ENCODE results near the gene FBXO24. TPM values are rescaled to one million over a fixed set of nuclear protein-coding genes. Genes with fewer than 3 reads are reported as not detected.

FBXO24 gene
- total and polyA plus RNA-seq, 9 of the 15 experiments (the other 6 are each of a cell fraction or from before 2014, with no cell fraction given): 0.17 to 0.95 (median 0.50) TPM

GRCh38 chr7:100640517-100641440 lies 54.7 kb downstream of the FBXO24 start (continued):
- no peak for TF ChIP-seq ATF2 (CRISPR knock-in tag; IDR thresholded peaks at IDR 0.05)
- TF ChIP-seq GATAD2A (IDR thresholded peaks at IDR 0.05): no peak
- no peak for TF ChIP-seq CREBBP (IDR thresholded peaks at IDR 0.05; ENCODE audit: low read depth, low read length)
- no peak for TF ChIP-seq NFIX (CRISPR knock-in tag; IDR thresholded peaks at IDR 0.05; ENCODE audit: low read depth)
- TF ChIP-seq MCM7 (IDR thresholded peaks at IDR 0.05): no peak
- TF ChIP-seq MEF2A (IDR thresholded peaks at IDR 0.05; ENCODE audit: control insufficient read depth, low read depth, low read length): no peak
- TF ChIP-seq BRF2 (IDR thresholded peaks at IDR 0.05; ENCODE audit: borderline replicate concordance, insufficient read depth, insufficient read length): no peak
- 0 out of 2 replicates have a peak, but pooled peaks have one; percentile 19 for TF ChIP-seq HMG20B (CRISPR knock-in tag; IDR thresholded peaks at IDR 0.05)
- TF ChIP-seq BHLHE40 (IDR thresholded peaks at IDR 0.05; ENCODE audit: low read length): 0 out of 2 replicates have a peak, but pooled peaks have one; percentile 5
- TF ChIP-seq IRF2 (CRISPR knock-in tag; IDR thresholded peaks at IDR 0.05): no peak
- no peak for TF ChIP-seq ZNF174 (CRISPR knock-in tag; IDR thresholded peaks at IDR 0.05)
- peak in 1 of 2 experiments; percentile 21; a peak in 2 of 4 replicates for TF ChIP-seq MAZ (CRISPR knock-in tag; conservative IDR thresholded peaks at IDR 0.05 in 1 of 2, IDR thresholded peaks at IDR 0.05 in 1 of 2)
- TF ChIP-seq POLR2AphosphoS5 (IDR thresholded peaks at IDR 0.05; ENCODE audit: control insufficient read depth, insufficient read depth, low read depth, low read length): no peak
- TF ChIP-seq ETV1 (tag; conservative IDR thresholded peaks at IDR 0.05; ENCODE audit: low read depth): 0 out of 2 replicates have a peak, but pooled peaks have one; percentile 35
- no peak for TF ChIP-seq XRCC4 (IDR thresholded peaks at IDR 0.05; ENCODE audit: extremely low read depth, insufficient read depth, insufficient read length)
- TF ChIP-seq ZBTB12 (CRISPR knock-in tag; IDR thresholded peaks at IDR 0.05): no peak
- peak; percentile 79 for TF ChIP-seq RBFOX2 (IDR thresholded peaks at IDR 0.05; ENCODE audit: low read depth, low read length)
- no peak for TF ChIP-seq TCF7L2 (IDR thresholded peaks at IDR 0.05; ENCODE audit: low read depth, low read length)
- peak; percentile 45; the same call in 1 of the 2 replicates for TF ChIP-seq ZNF592 (IDR thresholded peaks at IDR 0.05)
- TF ChIP-seq ATF7 (IDR thresholded peaks at IDR 0.05): no peak
